T1000 (cell line): ENCODE data around the gene GRM5.

ENCODE experiments used
- DNase-seq: peaks from one replicate; lab custom pipeline; 2025; ENCODE audit warnings: mixed read lengths; lab: John Stamatoyannopoulos, UW

The GRM5 gene

GRCh38 chr11:88618327-88619070 lies 447.3 kb downstream of the GRM5 start:
- DNase-seq: no peak

- no peak for DNase-seq
Measured at GRCh38 chr11:88617226-88617625, 448.6 kb downstream of the GRM5 start.

- no peak for DNase-seq
Measured at GRCh38 chr11:88604260-88604659, 461.5 kb downstream of the GRM5 start.

DNA sequence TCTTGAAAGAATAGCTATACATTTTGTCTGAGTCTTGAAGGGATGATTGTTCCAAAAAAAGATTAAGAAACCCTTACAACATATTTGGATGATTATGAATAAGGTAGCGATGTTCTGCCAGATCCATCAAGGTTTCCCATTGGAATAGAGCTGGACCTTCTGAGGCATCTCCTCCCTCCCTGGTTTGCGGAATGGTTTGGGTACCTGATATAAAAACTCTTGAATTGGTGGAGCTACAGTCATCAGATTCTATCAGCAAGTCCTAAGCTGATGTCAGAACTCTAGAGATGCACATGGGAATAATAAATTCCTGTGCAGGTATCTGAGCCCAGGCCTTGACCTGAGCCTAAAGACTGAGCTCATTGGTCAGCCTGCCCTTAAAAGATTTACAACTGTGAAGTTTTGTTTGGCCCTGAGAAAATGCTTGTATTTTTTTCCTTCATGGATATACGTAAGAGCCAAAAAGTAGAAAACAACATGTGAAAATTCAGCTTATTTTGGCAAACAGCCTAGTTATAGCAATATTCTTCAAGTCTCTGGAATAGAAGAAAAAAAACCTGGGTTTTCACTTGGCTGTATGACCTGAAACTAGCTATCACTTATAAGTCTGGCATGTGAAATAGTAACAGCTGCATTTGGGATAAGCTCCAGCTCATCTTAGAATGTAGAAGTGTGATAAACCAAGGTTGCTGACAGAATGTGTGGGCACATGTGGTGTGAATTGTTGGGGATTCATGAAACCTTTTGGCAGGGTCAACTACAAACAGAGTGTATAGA lies 462.5 kb downstream of the GRM5 start:
- DNase-seq: no peak

GRCh38 chr11:88597387-88597786 lies 468.4 kb downstream of the GRM5 start:
- DNase-seq: no peak

GRCh38 chr11:88596786-88597185 lies 469.0 kb downstream of the GRM5 start:
- no peak for DNase-seq

- DNase-seq: no peak
Measured at GRCh38 chr11:88594274-88594950, 471.4 kb downstream of the GRM5 start.

- no peak for DNase-seq
Measured at GRCh38 chr11:88590361-88590760, 475.4 kb downstream of the GRM5 start.

GRCh38 chr11:88583251-88583650 lies 482.5 kb downstream of the GRM5 start:
- no peak for DNase-seq

DNA sequence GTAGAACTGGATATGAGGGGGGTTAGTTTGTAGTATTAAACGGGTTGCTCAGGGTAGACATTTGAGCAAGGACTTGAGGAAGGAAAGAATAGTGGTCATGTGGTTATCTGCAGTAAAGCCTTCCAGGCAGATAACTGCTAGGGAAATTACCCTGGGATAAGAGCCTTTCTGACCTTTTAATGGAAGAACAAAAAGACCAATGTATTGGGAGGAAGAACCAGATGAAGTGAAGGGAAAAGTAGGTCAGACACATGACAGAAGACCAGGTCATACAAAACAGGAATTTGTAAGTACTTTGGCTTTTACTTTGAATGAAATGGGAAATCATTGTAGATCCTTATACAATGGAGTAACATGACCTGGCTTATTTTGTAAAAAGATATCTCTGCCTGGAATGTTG lies 486.3 kb downstream of the GRM5 start:
- DNase-seq: no peak

- DNase-seq: no peak
Measured at GRCh38 chr11:88576741-88577140, 489.0 kb downstream of the GRM5 start.

DNA sequence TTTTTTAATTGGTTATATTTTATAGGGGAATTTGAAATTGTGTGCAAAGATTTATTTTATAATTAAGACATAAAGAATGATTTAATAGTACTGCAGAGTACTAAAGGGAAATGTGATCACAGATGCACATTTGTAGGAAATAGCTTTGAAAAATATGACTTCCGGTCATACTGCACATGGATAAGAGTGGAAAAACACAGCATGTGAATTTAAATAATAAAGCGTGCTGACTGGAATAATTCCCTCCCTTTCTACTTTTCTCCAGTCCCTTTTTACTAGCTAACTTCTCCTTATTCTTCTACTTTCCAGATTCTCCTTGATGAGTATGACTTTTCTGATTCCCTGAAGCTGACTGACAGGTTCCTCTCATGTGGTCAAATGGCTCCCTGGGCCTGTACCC lies 489.9 kb downstream of the GRM5 start:
- no peak for DNase-seq

DNA sequence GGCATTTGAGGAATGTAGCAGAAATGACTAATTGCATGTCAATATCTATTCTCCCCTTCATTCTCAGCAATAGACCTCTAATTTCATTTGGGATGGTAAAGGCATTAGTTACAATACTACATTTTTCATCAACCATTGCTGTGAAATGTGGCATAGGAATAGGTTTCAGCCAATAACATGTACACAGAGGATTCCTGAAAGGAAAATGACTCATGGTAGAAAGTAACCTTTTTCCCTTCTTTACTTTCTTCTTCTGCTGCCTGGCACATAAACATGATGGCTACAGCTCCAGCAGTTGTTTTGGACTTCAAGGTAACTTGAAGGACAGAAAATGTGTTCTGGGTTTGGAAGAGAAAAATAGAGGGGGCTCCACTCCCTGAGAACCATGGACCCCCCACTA lies 496.4 kb downstream of the GRM5 start:
- no peak for DNase-seq

- no peak for DNase-seq
Measured at GRCh38 chr11:88555829-88556202, 510.0 kb downstream of the GRM5 start.

- DNase-seq: peak; percentile 66
Measured at GRCh38 chr11:88555018-88555828, 510.6 kb downstream of the GRM5 start.

DNA sequence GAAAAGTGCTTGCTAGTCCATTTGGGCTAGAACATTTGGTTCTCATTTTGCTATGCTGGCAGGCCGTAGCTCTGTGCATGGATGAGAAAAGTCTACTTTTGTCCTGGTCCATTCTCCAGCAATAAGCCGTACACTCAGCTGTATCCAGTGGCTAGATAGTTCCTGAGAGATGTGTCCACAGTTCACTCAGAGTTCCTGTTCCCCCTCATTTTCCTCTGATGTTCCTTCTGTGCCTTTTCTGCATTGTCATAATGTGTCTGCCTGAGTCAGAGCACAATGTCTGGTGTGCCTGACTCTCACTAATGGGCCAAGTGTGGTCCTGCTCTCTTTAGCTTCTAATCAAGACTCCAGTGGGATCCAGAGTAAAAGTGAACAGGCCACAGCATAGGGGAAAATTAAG lies 512.6 kb downstream of the GRM5 start:
- no peak for DNase-seq

DNA sequence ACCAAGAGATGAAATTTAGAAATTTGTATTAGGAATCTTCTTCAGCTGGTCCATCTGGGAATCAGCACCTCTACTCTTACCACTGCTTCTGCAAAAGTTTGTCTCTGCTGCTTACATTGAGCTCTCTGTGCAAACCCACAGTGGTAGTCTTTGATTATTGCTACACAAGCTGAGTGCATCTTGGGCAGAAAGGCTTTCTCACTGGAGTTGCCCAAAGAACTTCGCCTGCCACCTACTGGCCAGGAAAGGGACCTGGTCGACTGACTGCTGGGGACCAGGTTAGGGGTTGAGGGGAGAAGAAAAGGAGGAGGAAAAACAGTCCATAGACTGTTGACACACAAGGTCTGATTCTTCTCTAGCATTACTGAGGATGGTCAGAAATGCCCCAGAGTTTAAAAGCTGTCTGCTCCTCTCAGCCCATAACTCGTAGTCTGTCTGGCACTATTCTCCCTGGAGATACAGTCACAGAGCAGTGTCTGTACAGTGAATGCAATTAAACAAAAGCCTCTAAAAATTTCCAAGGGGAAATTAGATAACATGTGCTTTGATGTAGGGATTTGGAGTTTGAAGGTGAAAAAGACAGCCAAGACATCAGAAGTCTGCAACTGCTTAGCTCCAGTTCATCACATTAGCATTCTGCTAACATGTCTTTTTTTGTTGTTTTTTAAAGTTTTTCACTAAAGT lies 513.3 kb downstream of the GRM5 start:
- no peak for DNase-seq

- DNase-seq: no peak
Measured at GRCh38 chr11:88544656-88545280, 521.0 kb downstream of the GRM5 start.

DNA sequence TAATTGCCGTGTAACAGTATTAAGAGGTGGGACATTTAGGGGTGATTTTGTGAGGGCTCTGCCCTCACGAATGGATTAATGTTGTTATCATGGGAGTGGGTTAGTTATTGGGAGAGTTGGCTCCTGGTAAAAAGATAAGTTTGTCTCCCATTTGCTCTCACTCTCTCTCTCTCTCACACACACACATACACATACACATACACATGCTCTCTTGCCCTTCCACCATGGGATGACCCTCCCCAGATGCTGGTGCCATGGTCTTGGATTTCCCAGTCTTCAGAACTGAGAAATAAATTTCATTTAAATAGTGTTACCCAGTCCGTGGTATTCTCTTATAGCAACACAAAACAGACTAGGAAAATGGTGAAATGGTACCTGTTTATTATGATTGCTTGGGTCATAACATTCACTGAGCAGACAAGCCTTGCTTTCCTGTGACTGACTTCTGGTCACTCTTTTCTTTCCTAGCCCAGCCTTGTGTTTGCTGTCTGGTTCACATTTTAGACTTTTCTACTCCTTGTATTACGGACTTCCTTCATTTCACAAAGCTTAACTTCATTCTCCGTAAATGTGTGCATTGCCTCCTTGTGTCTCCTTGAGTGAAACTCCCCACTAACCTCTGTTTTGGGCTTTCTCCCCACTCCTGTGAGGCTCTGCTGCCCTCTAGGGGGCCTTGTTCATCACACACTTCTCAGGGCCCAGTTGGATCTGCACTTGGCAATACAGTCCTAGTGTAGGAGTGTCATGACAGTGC lies 521.7 kb downstream of the GRM5 start:
- peak; percentile 42 for DNase-seq

- DNase-seq: no peak
Measured at GRCh38 chr11:88541006-88541405, 524.8 kb downstream of the GRM5 start.
